HepG2 (cell line): ENCODE measurements around the gene LRP5. TPM values are rescaled to one million over a fixed set of nuclear protein-coding genes. Genes with fewer than 3 reads are reported as not detected.

Experiments used
- ATRX ChIP-seq: sonication (generic); formaldehyde crosslinking; IDR thresholded peaks from 2 replicates; pipeline ENCODE4 v1.4.0; 2020; ENCODE audit warnings: missing genetic modification reagents, borderline replicate concordance
- DRAP1 ChIP-seq: IDR thresholded peaks from 2 replicates; pipeline ENCODE4 v1.6.1; 2016; ENCODE audit warnings: missing genetic modification reagents, missing compliant biosample characterization
- KDM1A ChIP-seq: IDR thresholded peaks from 2 replicates; pipeline ENCODE4 v1.6.1; 2016; ENCODE audit warnings: missing compliant biosample characterization
- KLF16 ChIP-seq, 2 experiments: sonication (generic) in 1 of 2; formaldehyde crosslinking in 1 of 2; IDR thresholded peaks; 2 replicates each; pipeline versions ENCODE4 v1.6.1 to v1.8.0; 2016 to 2023; ENCODE audit warnings: missing genetic modification reagents in 2 of 2, missing compliant biosample characterization in 1 of 2
- MED1 ChIP-seq: sonication (generic); formaldehyde crosslinking; IDR thresholded peaks from 2 replicates; pipeline ENCODE4 v1.4.0; 2020; ENCODE audit warnings: missing genetic modification reagents
- NAIF1 ChIP-seq: sonication (generic); formaldehyde crosslinking; IDR thresholded peaks from 2 replicates; pipeline ENCODE4 v1.5.0; 2020; ENCODE audit warnings: mild to moderate bottlenecking, missing genetic modification reagents, borderline replicate concordance
- NFIC ChIP-seq: IDR thresholded peaks from 2 replicates; pipeline ENCODE4 v1.6.1; 2012; ENCODE audit warnings: mild to moderate bottlenecking, low read length, inconsistent platforms
- NR2F6 ChIP-seq, 2 experiments: IDR thresholded peaks; 2 replicates each; pipeline ENCODE4 v1.6.1; 2016; ENCODE audit warnings: antibody characterized with exemption in 1 of 2, mild to moderate bottlenecking in 1 of 2
- SNAPC2 ChIP-seq: sonication (generic); formaldehyde crosslinking; IDR thresholded peaks from 2 replicates; pipeline ENCODE4 v1.8.1; 2022; ENCODE audit warnings: mild to moderate bottlenecking, missing genetic modification reagents
- ZFY ChIP-seq: sonication (generic); formaldehyde crosslinking; IDR thresholded peaks from 2 replicates; pipeline ENCODE4 v1.4.0; 2020; ENCODE audit warnings: missing genetic modification reagents
- ZMAT3 ChIP-seq: sonication (generic); formaldehyde crosslinking; conservative IDR thresholded peaks from 2 replicates; pipeline ENCODE4 v1.7.0; 2021; ENCODE audit warnings: missing genetic modification reagents
- ZNF512 ChIP-seq: sonication (generic); formaldehyde crosslinking; IDR thresholded peaks from 2 replicates; pipeline ENCODE4 v1.4.0; 2020; ENCODE audit warnings: mild to moderate bottlenecking, missing genetic modification reagents
- ZNF616 ChIP-seq: sonication (generic); formaldehyde crosslinking; IDR thresholded peaks from 2 replicates; pipeline ENCODE4 v1.5.0; 2020; ENCODE audit warnings: low read depth, mild to moderate bottlenecking, missing genetic modification reagents
- ZNF891 ChIP-seq: sonication (generic); formaldehyde crosslinking; IDR thresholded peaks from 2 replicates; pipeline ENCODE4 v1.5.0; 2020; ENCODE audit warnings: mild to moderate bottlenecking, missing genetic modification reagents
- ZXDC ChIP-seq: sonication (generic); formaldehyde crosslinking; IDR thresholded peaks from 2 replicates; pipeline ENCODE4 v1.5.0; 2020; ENCODE audit warnings: mild to moderate bottlenecking, missing genetic modification reagents
- polyA plus RNA-seq, 8 experiments: library from polyadenylated mRNA; depleted of rRNA in 3 of 8; stranded (reverse) in 7 of 8; unstranded in 1 of 8; fragments of >200 nt; fragmentation: Illumina TruSeq in 4 of 8; extraction: Trizol in 4 of 8; gene quantifications; 2 replicates each; pipeline versions ENCODE4 v1.2.1 to v1.2.3, GENCODE V29; 2011 to 2016; ENCODE audit warnings: low read depth in 4 of 8, missing spikeins in 1 of 8, mixed read lengths in 1 of 8; ENCODE audit not compliant: insufficient read depth in 1 of 8
- total RNA-seq, 5 experiments: library from RNA; depleted of rRNA; stranded (reverse); fragments of >200 nt; fragmentation: Illumina TruSeq; extraction: Trizol; gene quantifications; 2 replicates each; pipeline ENCODE4 v1.2.3, GENCODE V29; 2016; ENCODE audit warnings: low read depth in 1 of 5
- TF ChIP-seq, protein P1 (sequence below): IDR thresholded peaks from 2 replicates; pipeline ENCODE4 v1.6.1; 2016; ENCODE audit warnings: control low read depth
- TF ChIP-seq, protein P2 (sequence below): sonication (generic); formaldehyde crosslinking; IDR thresholded peaks from 2 replicates; pipeline ENCODE4 v1.4.0; 2020; ENCODE audit warnings: missing genetic modification reagents, borderline replicate concordance

LRP5 gene
- total and polyA plus RNA-seq, 2 of the 13 experiments (the other 11 are each of a cell fraction or from before 2014, with no cell fraction given): 40.4 to 64.0 TPM

DNA sequence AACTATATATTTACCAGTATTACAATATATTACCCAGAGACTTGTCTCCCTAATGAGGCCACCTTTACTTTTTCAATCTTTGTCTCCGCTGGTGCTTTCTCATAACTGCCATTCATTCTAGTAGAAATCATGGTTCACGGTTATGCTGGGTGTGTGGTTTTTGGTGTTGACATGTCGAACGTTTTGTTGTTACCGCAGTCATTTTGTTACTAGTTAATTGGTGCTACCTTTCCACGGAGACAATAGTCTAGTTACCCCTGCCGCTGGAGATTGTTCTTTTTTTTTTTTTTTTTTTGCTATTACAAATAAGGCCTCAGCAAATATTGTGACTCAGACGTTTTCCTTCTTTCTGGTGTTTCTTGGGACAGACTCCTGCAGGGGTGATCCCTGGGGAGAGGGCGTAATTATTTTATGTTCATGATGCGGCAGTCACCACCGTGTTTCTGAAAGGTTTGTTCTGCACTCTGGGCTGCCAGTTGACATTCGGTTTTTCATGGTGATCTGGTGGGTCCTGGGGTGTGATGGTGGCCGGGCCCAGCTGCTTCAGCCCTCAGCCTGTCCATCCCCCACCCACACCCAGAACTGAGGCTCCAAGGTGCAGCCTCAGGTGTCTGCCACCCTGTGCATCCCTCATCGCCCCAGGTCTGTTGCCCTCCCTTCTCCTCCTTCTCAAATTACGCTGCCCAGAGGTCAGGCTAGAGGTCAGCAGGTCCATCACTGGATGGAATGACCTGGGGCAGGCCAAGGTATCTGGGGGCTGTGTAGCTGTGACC, 28.6 kb downstream of the LRP5 start (continued):
- TF ChIP-seq NAIF1 (CRISPR knock-in tag): no peak
- TF ChIP-seq DRAP1 (CRISPR knock-in tag): no peak
- TF ChIP-seq ZMAT3 (CRISPR knock-in tag): no peak
- peak; percentile 83 for TF ChIP-seq NR2F6 (IDR thresholded peaks at IDR 0.05)
- TF ChIP-seq NR2F6 (CRISPR knock-in tag; IDR thresholded peaks at IDR 0.05): peak; percentile 88
- no peak for TF ChIP-seq ZNF616
- TF ChIP-seq, protein P1, sequence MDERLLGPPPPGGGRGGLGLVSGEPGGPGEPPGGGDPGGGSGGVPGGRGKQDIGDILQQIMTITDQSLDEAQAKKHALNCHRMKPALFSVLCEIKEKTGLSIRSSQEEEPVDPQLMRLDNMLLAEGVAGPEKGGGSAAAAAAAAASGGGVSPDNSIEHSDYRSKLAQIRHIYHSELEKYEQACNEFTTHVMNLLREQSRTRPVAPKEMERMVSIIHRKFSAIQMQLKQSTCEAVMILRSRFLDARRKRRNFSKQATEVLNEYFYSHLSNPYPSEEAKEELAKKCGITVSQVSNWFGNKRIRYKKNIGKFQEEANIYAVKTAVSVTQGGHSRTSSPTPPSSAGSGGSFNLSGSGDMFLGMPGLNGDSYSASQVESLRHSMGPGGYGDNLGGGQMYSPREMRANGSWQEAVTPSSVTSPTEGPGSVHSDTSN (CRISPR knock-in tag): no peak
- no peak for TF ChIP-seq SNAPC2
- TF ChIP-seq MED1 (CRISPR knock-in tag): no peak
- no peak for TF ChIP-seq ZXDC
- TF ChIP-seq, protein P2, sequence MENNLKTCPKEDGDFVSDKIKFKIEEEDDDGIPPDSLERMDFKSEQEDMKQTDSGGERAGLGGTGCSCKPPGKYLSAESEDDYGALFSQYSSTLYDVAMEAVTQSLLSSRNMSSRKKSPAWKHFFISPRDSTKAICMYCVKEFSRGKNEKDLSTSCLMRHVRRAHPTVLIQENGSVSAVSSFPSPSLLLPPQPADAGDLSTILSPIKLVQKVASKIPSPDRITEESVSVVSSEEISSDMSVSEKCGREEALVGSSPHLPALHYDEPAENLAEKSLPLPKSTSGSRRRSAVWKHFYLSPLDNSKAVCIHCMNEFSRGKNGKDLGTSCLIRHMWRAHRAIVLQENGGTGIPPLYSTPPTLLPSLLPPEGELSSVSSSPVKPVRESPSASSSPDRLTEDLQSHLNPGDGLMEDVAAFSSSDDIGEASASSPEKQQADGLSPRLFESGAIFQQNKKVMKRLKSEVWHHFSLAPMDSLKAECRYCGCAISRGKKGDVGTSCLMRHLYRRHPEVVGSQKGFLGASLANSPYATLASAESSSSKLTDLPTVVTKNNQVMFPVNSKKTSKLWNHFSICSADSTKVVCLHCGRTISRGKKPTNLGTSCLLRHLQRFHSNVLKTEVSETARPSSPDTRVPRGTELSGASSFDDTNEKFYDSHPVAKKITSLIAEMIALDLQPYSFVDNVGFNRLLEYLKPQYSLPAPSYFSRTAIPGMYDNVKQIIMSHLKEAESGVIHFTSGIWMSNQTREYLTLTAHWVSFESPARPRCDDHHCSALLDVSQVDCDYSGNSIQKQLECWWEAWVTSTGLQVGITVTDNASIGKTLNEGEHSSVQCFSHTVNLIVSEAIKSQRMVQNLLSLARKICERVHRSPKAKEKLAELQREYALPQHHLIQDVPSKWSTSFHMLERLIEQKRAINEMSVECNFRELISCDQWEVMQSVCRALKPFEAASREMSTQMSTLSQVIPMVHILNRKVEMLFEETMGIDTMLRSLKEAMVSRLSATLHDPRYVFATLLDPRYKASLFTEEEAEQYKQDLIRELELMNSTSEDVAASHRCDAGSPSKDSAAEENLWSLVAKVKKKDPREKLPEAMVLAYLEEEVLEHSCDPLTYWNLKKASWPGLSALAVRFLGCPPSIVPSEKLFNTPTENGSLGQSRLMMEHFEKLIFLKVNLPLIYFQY (CRISPR knock-in tag): no peak
- TF ChIP-seq KDM1A (CRISPR knock-in tag): no peak
- no peak for TF ChIP-seq ZNF891 (CRISPR knock-in tag)
- no peak for TF ChIP-seq ZNF512
- TF ChIP-seq KLF16 (CRISPR knock-in tag; IDR thresholded peaks at IDR 0.05): no peak
- TF ChIP-seq NFIC: no peak
- no peak for TF ChIP-seq ATRX (CRISPR knock-in tag)
- no peak for TF ChIP-seq ZFY (CRISPR knock-in tag)
- TF ChIP-seq, all 625 proteins: peak for 16
